Small intestine (tissue), 7 donors: ENCODE measurements around the gene ADAMTSL3. TPM values are rescaled to one million over a fixed set of nuclear protein-coding genes. Genes with fewer than 3 reads are reported as not detected.

Experiments used
- DNase-seq, 2 donors: peaks; one replicate each; pipeline versions ENCODE4 v3.0.0 to v3.0.0-alpha.2; 2013
- FAIRE-seq: peaks from 2 replicates; lab custom pipeline; 2012; peaks lifted over from hg19 to GRCh38; lab: Jason Lieb, UNC
- H3K27ac ChIP-seq, 3 donors: one replicate each; pipeline ENCODE4 v1.5.1; 2013; ENCODE audit warnings: low read length in 2 of 3, mild to moderate bottlenecking in 2 of 3, control low read depth in 1 of 3, inconsistent platforms in 1 of 3, low read depth in 1 of 3, moderate library complexity in 1 of 3
- H3K27me3 ChIP-seq, 3 donors: one replicate each; pipeline ENCODE4 v1.6.1; 2013; ENCODE audit warnings: low read length in 3 of 3, inconsistent platforms in 1 of 3; ENCODE audit not compliant: control insufficient read depth in 3 of 3, insufficient read depth in 3 of 3
- H3K36me3 ChIP-seq, 3 donors: one replicate each; pipeline ENCODE4 v1.6.1; 2013; ENCODE audit warnings: low read length in 3 of 3, inconsistent platforms in 1 of 3, low read depth in 1 of 3, mild to moderate bottlenecking in 1 of 3, moderate library complexity in 1 of 3; ENCODE audit not compliant: control insufficient read depth in 3 of 3, insufficient read depth in 2 of 3
- H3K4me1 ChIP-seq, 3 donors: one replicate each; pipeline ENCODE4 v1.6.1; 2013; ENCODE audit warnings: low read length in 2 of 3, inconsistent platforms in 1 of 3, low read depth in 1 of 3, mild to moderate bottlenecking in 1 of 3, moderate library complexity in 1 of 3; ENCODE audit not compliant: control insufficient read depth in 3 of 3, insufficient read depth in 2 of 3
- H3K4me3 ChIP-seq, 3 donors: one replicate each; pipeline ENCODE4 v1.5.1; 2013; ENCODE audit warnings: low read length in 3 of 3, control low read depth in 1 of 3, inconsistent platforms in 1 of 3, low read depth in 1 of 3, mild to moderate bottlenecking in 1 of 3, moderate library complexity in 1 of 3
- H3K9me3 ChIP-seq, 2 donors: one replicate each; pipeline ENCODE4 v1.6.1; 2013; ENCODE audit warnings: low read depth in 1 of 2, low read length in 1 of 2; ENCODE audit not compliant: control insufficient read depth in 2 of 2, insufficient read depth in 1 of 2
- WGBS, 3 donors: extraction: QIAGEN DNeasy Blood & Tissue Kit; methylation state at CpG; one replicate each; pipeline ENCODE4 v1.1.7; 2013; 5-methylcytosine and 5-hydroxymethylcytosine counted together
- polyA plus RNA-seq, 4 donors: library from polyadenylated mRNA; stranded (reverse) in 3 of 4; unstranded in 1 of 4; fragments of 200-250 nt in 3 of 4; fragments of 120-200 nt in 1 of 4; gene quantifications; one replicate each; pipeline versions ENCODE4 v1.2.1 to v1.2.3, GENCODE V29; 2013
- donor health status: healthy with polysubstance abuse.
- donor health status: control.
- donor health status: control.
- donor health status: Bipolar disorder and iron deficiency.
- donor health status: healthy.

ADAMTSL3 gene
- polyA plus RNA-seq, 4 donors: 0.22 to 1.6 (median 0.93) TPM

DNA sequence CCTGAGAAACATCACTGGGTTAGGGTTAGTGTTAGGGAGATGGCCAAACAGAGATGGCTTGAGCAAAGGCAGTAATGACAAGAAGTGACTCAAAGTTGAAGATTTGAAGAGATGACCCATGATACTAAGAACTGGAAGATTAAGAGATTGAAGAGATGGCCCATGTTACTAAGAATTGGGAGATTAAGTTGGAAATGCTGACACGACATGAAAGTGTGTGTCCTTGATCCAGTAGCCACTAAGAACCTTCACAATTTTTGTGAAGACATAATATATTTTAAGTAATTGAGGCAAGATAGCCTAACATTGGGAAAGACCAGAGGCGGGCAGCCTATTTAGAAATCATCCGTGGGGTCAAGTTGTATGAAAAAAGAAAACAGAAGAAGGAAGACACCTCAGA, 239.4 kb downstream of the ADAMTSL3 start:
- peaks cover 0 to 2% (median 0%) of the 10 kb centered on the region in 3 donors for H3K27me3 ChIP-seq
- 81 to 89% (median 87%) methylated on average over 3 of the region's 3 CpGs for WGBS, 3 donors
- no peaks in the 10 kb centered on the region for H3K36me3 ChIP-seq
- no peak overlapping the region for H3K27ac ChIP-seq
- no peaks in the 10 kb centered on the region for H3K4me1 ChIP-seq
- DNase-seq (no peak), FAIRE-seq (no peak)
- no peaks in the 10 kb centered on the region for H3K9me3 ChIP-seq
- H3K4me3 ChIP-seq: no peak overlapping the region

DNA sequence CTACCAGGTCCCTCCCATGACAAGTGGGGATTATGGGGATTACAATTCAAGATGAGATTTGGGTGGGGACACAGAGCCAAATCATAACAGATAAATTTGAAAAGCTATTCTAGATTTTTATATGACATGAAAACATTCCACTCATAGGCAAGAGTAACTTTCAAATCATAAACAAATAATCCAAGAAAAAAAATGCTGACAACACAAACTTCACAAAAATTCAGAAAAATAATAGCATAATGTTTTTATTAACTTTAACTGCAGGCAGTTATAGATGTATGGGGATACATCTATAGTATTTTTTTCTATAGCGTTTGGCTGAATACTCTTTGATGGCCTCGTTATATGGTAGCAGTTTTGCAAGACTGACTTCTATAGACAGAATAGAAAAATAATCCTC, 243.1 kb downstream of the ADAMTSL3 start:
- no peak overlapping the region for H3K4me3 ChIP-seq
- H3K27ac ChIP-seq: no peak overlapping the region
- no peaks in the 10 kb centered on the region for H3K36me3 ChIP-seq
- 89 to 93% (median 89%) methylated on average over 2 of the region's 2 CpGs for WGBS, 3 donors
- H3K9me3 ChIP-seq: no peaks in the 10 kb centered on the region
- peaks cover 0 to 2% (median 0%) of the 10 kb centered on the region in 3 donors for H3K27me3 ChIP-seq
- DNase-seq: no peak
- H3K4me1 ChIP-seq: no peaks in the 10 kb centered on the region
- no peak for FAIRE-seq

DNA sequence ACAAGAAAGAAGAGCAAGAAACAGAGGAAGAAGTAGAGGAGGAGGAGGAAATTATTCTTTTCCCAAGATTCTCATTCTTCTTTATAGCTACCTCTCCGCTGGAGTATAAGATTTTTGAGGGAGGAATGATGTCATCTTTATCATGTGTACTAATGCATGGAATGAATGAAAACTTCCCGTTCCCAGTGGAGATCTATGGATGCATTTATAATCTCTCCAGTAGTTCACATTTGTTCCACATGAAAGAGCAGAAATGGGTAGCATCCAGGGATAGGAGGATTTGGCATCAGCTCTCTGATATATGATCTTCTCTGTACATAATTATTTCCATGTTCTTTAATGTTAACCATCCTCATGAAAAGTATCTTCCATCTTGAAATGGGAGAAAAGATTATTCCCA, 244.4 kb downstream of the ADAMTSL3 start:
- FAIRE-seq: no peak

DNA sequence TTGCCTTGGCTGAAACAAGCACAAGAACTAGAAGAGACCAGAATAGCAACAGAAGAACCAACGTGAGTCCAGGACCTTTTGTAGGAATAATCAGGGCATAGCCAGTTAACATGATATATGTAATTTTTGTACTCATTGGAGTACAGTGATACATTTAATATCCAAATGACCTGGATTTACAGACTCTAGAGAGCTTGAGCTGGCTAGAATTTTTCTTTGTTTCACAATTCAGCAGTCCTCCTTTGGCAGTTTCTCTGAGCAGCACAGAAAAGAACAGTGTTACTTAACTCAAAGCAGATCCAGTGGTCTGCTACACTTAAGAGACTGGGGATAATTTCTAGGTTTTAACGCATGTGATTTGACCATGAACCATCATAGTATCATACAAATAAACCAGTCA, 245.7 kb downstream of the ADAMTSL3 start:
- Histone ChIP-seq H3K4me1 (no peaks in the 10 kb centered on the region), H3K36me3 (no peaks in the 10 kb centered on the region), H3K27ac (no peak overlapping the region), H3K9me3 (no peaks in the 10 kb centered on the region), H3K4me3 (no peak overlapping the region), H3K27me3 (peaks cover 0 to 2% (median 0%) of the 10 kb centered on the region in 3 donors)
- 72 to 81% (median 78%) methylated on average over 2 of the region's 2 CpGs for WGBS, 3 donors
- DNase-seq: no peak
- no peak for FAIRE-seq

More for the DNA sequence above, 244.4 kb downstream of the ADAMTSL3 start:
- peaks cover 0 to 2% (median 0%) of the 10 kb centered on the region in 3 donors for H3K27me3 ChIP-seq
- 84 to 98% (median 89%) methylated on average over 2 of the region's 2 CpGs for WGBS, 3 donors
- no peak overlapping the region for H3K27ac ChIP-seq
- no peaks in the 10 kb centered on the region for H3K9me3 ChIP-seq
- no peaks in the 10 kb centered on the region for H3K36me3 ChIP-seq
- no peak overlapping the region for H3K4me3 ChIP-seq
- no peak for DNase-seq
- no peaks in the 10 kb centered on the region for H3K4me1 ChIP-seq

DNA sequence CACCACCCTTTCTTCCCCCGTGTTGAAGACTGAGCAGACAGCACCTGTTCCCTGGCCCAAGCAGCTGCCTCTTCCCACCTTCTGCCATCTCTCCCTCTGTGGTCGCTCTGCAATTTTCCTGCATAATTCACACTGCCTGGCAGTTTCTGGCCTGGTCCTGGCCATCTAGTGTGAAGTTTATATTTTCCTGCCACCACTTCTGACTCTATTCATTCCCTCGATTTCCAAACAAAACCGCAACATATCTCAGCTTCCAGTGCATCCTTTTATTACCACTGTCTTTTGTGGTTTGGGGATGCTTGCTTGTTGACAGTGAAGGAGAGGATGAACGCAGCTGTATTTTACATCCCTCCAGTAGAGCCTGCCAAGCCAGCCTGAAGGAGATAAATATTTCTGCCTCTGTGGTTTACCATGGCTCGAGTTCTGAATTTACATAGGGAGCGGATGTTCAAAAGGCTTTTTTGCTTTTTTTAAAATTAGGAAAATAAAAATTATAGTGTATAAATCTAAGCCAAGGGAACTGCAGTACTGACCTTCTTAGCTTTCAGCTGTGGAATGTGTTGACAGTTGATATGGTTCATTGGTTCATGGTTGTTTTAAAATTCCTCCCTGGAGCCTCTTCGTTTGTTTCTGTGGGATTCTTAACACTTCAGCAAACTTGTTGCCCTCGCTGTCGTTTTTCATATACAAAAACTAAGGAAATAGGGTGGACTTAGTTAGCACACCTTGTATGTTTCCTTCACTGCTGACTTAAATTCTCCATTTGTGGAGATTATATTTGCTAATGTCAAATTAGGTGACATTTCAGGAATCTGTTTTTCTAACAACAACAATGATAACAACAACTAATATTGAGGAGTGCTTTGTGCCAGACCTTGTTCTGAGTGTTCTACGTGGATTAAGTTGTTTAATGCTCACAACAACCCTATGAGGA, 250.5 kb downstream of the ADAMTSL3 start:
- Histone ChIP-seq H3K27me3 (no peaks in the 10 kb centered on the region), H3K36me3 (no peaks in the 10 kb centered on the region), H3K9me3 (no peaks in the 10 kb centered on the region), H3K4me3 (no peak overlapping the region), H3K4me1 (no peaks in the 10 kb centered on the region), H3K27ac (no peak overlapping the region)
- 50 to 62% (median 59%) methylated on average over 11 of the region's 11 CpGs for WGBS, 3 donors
- DNase-seq (peak; percentile 1 to 17), FAIRE-seq (no peak)

DNA sequence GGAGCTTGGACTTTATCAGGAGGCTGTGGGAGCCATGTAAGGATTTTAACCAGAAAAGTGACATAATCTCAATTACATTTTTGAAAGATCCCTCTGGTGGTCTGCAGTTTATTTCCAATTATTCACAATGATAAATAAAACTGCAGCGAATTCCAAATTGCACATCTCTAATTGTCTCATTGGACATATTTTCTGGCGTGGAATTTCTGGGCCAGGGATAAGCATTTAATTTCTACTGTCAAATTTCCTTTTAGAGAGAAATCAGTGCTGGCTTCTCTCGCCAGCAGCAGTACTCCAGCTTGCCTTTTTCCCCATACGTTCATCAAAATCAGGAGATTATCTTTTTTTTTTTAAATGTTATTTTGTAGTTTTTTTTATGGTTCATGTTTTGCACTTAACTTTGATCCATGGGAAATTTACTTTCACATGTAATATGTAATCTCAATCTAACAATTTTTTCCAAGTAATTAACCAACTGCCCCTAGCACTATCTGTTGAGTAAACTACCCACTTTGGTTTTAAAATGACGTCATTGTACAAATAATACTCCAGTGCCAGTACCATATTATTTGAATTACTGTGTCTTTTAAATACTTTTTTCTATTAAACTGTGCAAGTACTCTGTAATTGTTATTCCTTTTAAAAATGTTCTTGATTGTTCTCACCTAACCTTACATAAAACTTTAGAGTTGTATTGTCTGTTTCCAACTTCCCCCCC, 251.8 kb downstream of the ADAMTSL3 start:
- Histone ChIP-seq H3K9me3 (no peaks in the 10 kb centered on the region), H3K36me3 (no peaks in the 10 kb centered on the region), H3K27me3 (no peaks in the 10 kb centered on the region), H3K4me1 (no peaks in the 10 kb centered on the region), H3K4me3 (no peak overlapping the region), H3K27ac (no peak overlapping the region)
- no peak for DNase-seq
- FAIRE-seq: no peak
- WGBS, 3 donors: 71 to 74% (median 74%) methylated on average over 5 of the region's 5 CpGs

DNA sequence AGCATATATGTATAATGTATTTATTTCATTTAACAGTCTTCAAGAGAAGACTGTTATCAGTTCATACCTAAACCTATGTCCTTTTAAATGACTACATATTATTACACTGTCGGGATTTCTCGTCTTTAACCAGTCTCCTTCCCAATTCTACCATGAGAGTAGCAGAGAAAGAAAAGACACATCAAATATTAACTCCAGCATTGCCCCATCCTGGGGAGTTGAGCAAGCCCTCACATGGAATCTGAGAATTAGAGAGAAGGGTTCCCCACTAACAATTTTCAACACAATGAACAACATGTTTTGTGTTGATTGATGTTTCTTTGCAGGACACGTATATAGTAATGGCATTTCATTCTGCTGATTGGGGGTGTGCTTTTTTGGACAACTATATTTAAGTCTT, 257.4 kb downstream of the ADAMTSL3 start:
- Histone ChIP-seq H3K4me3 (no peak overlapping the region), H3K4me1 (no peaks in the 10 kb centered on the region), H3K27ac (no peak overlapping the region), H3K27me3 (no peaks in the 10 kb centered on the region), H3K9me3 (no peaks in the 10 kb centered on the region), H3K36me3 (no peaks in the 10 kb centered on the region)
- WGBS, 3 donors: 58 to 87% (median 73%) methylated on average over 3 of the region's 3 CpGs
- no peak for DNase-seq
- no peak for FAIRE-seq

DNA sequence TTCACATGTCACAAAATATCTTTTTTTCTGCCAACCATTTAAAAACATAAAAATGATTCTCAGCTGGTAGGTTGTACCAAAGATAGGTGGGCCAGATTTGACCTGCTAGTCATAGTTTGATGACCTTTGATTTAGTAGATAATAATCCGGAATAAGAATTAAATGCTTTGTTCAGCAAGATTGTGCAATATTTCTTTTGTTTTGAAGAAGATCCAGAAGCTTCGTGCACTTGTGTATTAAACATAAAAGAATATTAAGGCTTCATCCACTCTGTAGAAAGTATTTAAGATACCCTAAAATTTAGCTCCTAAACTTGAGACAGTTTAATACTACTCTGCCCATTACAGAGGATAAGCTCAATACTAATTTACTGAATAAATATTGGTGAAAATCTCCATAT, 258.4 kb downstream of the ADAMTSL3 start:
- WGBS, 3 donors: 33 to 70% (median 53%) methylated on average over 2 of the region's 2 CpGs
- Histone ChIP-seq H3K27me3 (no peaks in the 10 kb centered on the region), H3K4me1 (no peaks in the 10 kb centered on the region), H3K9me3 (no peaks in the 10 kb centered on the region), H3K36me3 (no peaks in the 10 kb centered on the region), H3K4me3 (no peak overlapping the region), H3K27ac (no peak overlapping the region)
- FAIRE-seq (no peak), DNase-seq (no peak)
